HG02943 (cell line): ENCODE data around the gene GRB10.

ENCODE experiments used
- ATAC-seq: cut with Tn5 transposase; IDR thresholded peaks from one replicate; pipeline ENCODE4 v1.9.1; 2021; ENCODE audit warnings: mild to moderate bottlenecking, low read depth, moderate library complexity; ENCODE audit not compliant: unreplicated experiment

GRB10 gene

GRCh38 chr7:50622821-50623220 lies 159.9 kb downstream of the GRB10 start:
- no peak for ATAC-seq

- no peak for ATAC-seq
Observed at GRCh38 chr7:50621973-50622490, 160.7 kb downstream of the GRB10 start.

- no peak for ATAC-seq
Observed at GRCh38 chr7:50621206-50621605, 161.5 kb downstream of the GRB10 start.

GRCh38 chr7:50620433-50620832 lies 162.3 kb downstream of the GRB10 start:
- no peak for ATAC-seq

- no peak for ATAC-seq
Observed at GRCh38 chr7:50619684-50620083, 163.0 kb downstream of the GRB10 start.

- no peak for ATAC-seq
Observed at GRCh38 chr7:50618281-50618680, 164.4 kb downstream of the GRB10 start.

- ATAC-seq: no peak
Observed at GRCh38 chr7:50615519-50616080, 167.1 kb downstream of the GRB10 start.

GRCh38 chr7:50614721-50615518 lies 167.8 kb downstream of the GRB10 start:
- no peak for ATAC-seq

- no peak for ATAC-seq
Observed at GRCh38 chr7:50613473-50613872, 169.2 kb downstream of the GRB10 start.

GRCh38 chr7:50612704-50613103 lies 170.0 kb downstream of the GRB10 start:
- ATAC-seq: no peak

GRCh38 chr7:50610521-50611277 lies 172.0 kb downstream of the GRB10 start:
- ATAC-seq: no peak

GRCh38 chr7:50608196-50608906 lies 174.3 kb downstream of the GRB10 start:
- no peak for ATAC-seq

- ATAC-seq: no peak
Observed at GRCh38 chr7:50607524-50608125, 175.1 kb downstream of the GRB10 start.

- ATAC-seq: no peak
Observed at GRCh38 chr7:50605059-50605458, 177.6 kb downstream of the GRB10 start.

- no peak for ATAC-seq
Observed at GRCh38 chr7:50603287-50603686, 179.4 kb downstream of the GRB10 start.

GRCh38 chr7:50599385-50599784 lies 183.3 kb downstream of the GRB10 start:
- ATAC-seq: no peak

GRCh38 chr7:50598460-50599343 lies 184.0 kb downstream of the GRB10 start:
- no peak for ATAC-seq

- no peak for ATAC-seq
Observed at GRCh38 chr7:50596484-50596883, 186.2 kb downstream of the GRB10 start.

GRCh38 chr7:50595491-50596102 lies 187.1 kb downstream of the GRB10 start:
- no peak for ATAC-seq
